Neural cell (in vitro differentiated cells): ENCODE measurements around the gene DAW1. TPM values are rescaled to one million over a fixed set of nuclear protein-coding genes. Genes with fewer than 3 reads are reported as not detected.

Experiments used
- H2AFZ ChIP-seq: fragments of 200-600, 300-800 bp; sonication (generic), shearing (Covaris generic); 2 replicates; pipeline ENCODE4 v1.6.0; 2014; ENCODE audit warnings: low read depth, mild to moderate bottlenecking, antibody characterized with exemption, low read length, moderate library complexity
- H3F3A ChIP-seq: fragments of 200-600 bp; shearing (Covaris generic); 2 replicates; pipeline ENCODE4 v1.6.1; 2016; ENCODE audit warnings: mild to moderate bottlenecking, moderate library complexity, mixed read lengths, antibody characterized with exemption, low read length; ENCODE audit not compliant: insufficient read depth, poor library complexity, severe bottlenecking
- H3K27ac ChIP-seq: fragments of 200-600, 300-800 bp; sonication (generic), shearing (Covaris generic); 2 replicates; pipeline ENCODE4 v1.5.1; 2014; ENCODE audit warnings: mild to moderate bottlenecking, low read length, moderate library complexity
- H3K27me3 ChIP-seq: fragments of 300-800, 200-600 bp; sonication (generic), shearing (Covaris generic); 2 replicates; pipeline ENCODE4 v1.6.0; 2014; ENCODE audit warnings: mild to moderate bottlenecking, low read depth, low read length, moderate library complexity; ENCODE audit not compliant: insufficient read depth
- H3K36me3 ChIP-seq: fragments of 300-800, 200-600 bp; sonication (generic), shearing (Covaris generic); 2 replicates; pipeline ENCODE4 v1.5.1; 2014; ENCODE audit warnings: mild to moderate bottlenecking, antibody characterized with exemption, low read length, moderate library complexity; ENCODE audit not compliant: insufficient read depth
- H3K4me2 ChIP-seq: fragments of 300-800, 200-600 bp; sonication (generic), shearing (Covaris generic); 2 replicates; pipeline ENCODE4 v1.6.0; 2014; ENCODE audit warnings: mild to moderate bottlenecking, low read length
- H3K4me3 ChIP-seq: fragments of 300-800, 200-600 bp; sonication (generic), shearing (Covaris generic); 2 replicates; pipeline ENCODE4 v1.5.1; 2014; ENCODE audit warnings: mild to moderate bottlenecking, low read length, moderate library complexity
- H3K79me2 ChIP-seq: fragments of 200-600 bp; shearing (Covaris generic); replicated peaks from 2 replicates; pipeline ENCODE4 v1.6.0; 2014; ENCODE audit warnings: mild to moderate bottlenecking, low read length, moderate library complexity; ENCODE audit not compliant: insufficient read depth
- H3K9ac ChIP-seq: fragments of 300-800, 200-600 bp; sonication (generic), shearing (Covaris generic); 2 replicates; pipeline ENCODE4 v1.6.1; 2016; ENCODE audit warnings: mild to moderate bottlenecking, low read length, mixed read lengths
- H3K9me2 ChIP-seq: fragments of 200-600 bp; shearing (Covaris generic); 2 replicates; pipeline ENCODE4 v1.6.1; 2016; ENCODE audit warnings: mild to moderate bottlenecking, low read length, mixed read lengths; ENCODE audit not compliant: insufficient read depth
- H3K9me3 ChIP-seq: fragments of 200-600, 300-800 bp; sonication (generic), shearing (Covaris generic); 2 replicates; pipeline ENCODE4 v1.6.1; 2016; ENCODE audit warnings: mild to moderate bottlenecking, mixed run types, low read length, moderate library complexity, mixed read lengths
- H4K20me1 ChIP-seq: fragments of 200-600 bp; shearing (Covaris generic); 2 replicates; pipeline ENCODE4 v1.6.1; 2016; ENCODE audit warnings: mild to moderate bottlenecking, mixed run types; ENCODE audit not compliant: insufficient read depth
- CTCF ChIP-seq: fragments of 450-650 bp; IDR thresholded peaks from 2 replicates; pipeline ENCODE4 v1.5.1; 2014; ENCODE audit warnings: antibody characterized with exemption, mild to moderate bottlenecking, moderate library complexity; ENCODE audit not compliant: poor library complexity, severe bottlenecking
- EP300 ChIP-seq: fragments of 450-650 bp; conservative IDR thresholded peaks from 2 replicates; pipeline ENCODE4 v1.6.1; 2014; ENCODE audit warnings: antibody characterized with exemption, mild to moderate bottlenecking, moderate library complexity; ENCODE audit not compliant: poor library complexity, severe bottlenecking
- EZH2 ChIP-seq: fragments of 200-600, 300-800 bp; shearing (Covaris generic), sonication (generic); IDR thresholded peaks from 2 replicates; pipeline ENCODE4 v1.6.1; 2014; ENCODE audit warnings: antibody characterized with exemption, low read length, borderline replicate concordance, mild to moderate bottlenecking; ENCODE audit not compliant: insufficient read depth, poor library complexity, severe bottlenecking
- MXI1 ChIP-seq: fragments of 450-650 bp; conservative IDR thresholded peaks from 2 replicates; pipeline ENCODE4 v1.6.1; 2014; ENCODE audit warnings: antibody characterized with exemption, mild to moderate bottlenecking; ENCODE audit not compliant: poor library complexity, severe bottlenecking
- POLR2AphosphoS5 ChIP-seq: IDR thresholded peaks from 2 replicates; pipeline ENCODE4 v1.6.1; 2012
- RAD21 ChIP-seq: fragments of 450-650 bp; conservative IDR thresholded peaks from 2 replicates; pipeline ENCODE4 v1.6.1; 2014; ENCODE audit warnings: antibody characterized with exemption, mild to moderate bottlenecking, moderate library complexity
- SMC3 ChIP-seq: fragments of 450-650 bp; conservative IDR thresholded peaks from 2 replicates; pipeline ENCODE4 v1.6.1; 2014; ENCODE audit warnings: antibody characterized with exemption, mild to moderate bottlenecking, moderate library complexity; ENCODE audit not compliant: poor library complexity
- TAF1 ChIP-seq: IDR thresholded peaks from 2 replicates; pipeline ENCODE4 v1.6.1; 2012; ENCODE audit warnings: low read depth
- polyA plus RNA-seq: library from polyadenylated mRNA; depleted of rRNA; stranded (reverse); fragments of >200 nt; gene quantifications from 2 replicates; pipeline ENCODE4 v1.2.3, GENCODE V29; 2014
- TF ChIP-seq, protein P1 (sequence below): IDR thresholded peaks from 2 replicates; pipeline ENCODE4 v1.6.1; 2012; ENCODE audit warnings: borderline replicate concordance

The DAW1 gene
- polyA plus RNA-seq, 1 donor from 2014 or later = 1.5 TPM

DNA sequence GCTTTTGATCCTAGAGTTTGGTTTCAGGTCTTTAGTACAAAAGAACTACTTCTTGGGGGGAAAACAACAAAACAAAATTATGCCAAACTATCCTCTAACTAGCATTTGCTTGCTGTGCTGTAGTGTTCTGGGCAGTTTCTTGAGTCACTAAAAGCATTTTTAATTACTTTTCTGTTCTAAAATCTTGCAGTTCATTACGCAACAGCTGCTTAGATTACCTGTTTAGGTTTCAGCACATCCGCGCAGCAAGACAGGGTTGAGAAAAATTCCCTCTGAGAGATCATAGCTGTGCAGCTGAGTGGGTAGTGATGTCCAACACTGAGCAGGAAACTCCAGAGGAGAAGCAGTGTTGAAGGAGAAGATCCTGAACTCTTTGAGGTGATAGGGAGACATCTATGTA is 9.0 kb downstream of the DAW1 start:
- Histone ChIP-seq H4K20me1 (no peaks in the 10 kb centered on the region), H2AFZ (no peak overlapping the region), H3K4me3 (no peak overlapping the region)

DNA sequence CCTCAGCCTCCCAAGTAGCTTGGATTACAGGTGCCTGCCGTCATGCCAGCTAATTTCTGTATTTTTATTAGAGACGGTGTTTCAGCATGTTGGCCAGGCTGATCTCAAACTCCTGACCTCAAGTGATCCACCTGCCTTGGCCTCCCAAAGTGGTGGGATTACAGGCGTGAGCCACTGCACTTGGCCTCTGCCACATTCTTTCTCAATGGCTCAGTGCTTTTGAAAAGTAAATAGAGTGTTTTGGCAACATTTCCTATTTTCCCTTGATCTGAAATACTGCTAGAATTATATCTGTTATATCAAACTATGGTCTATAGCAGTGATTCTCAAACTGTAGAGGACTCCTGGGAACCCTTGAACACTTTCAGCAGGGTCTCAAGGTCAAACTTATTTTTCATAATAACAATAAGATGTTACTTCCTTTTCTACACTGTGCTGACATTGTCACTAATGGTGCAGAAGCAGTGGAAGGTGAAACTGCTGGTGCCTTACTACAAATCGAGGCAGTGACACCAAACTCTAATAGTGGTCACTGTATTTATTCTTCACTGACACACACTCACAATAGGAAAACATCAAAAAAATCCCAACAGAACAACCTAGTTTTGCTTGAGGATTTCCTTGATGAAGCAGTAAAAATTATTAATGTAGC is 10.6 kb downstream of the DAW1 start:
- H3K4me3 ChIP-seq = no peak overlapping the region
- H3K36me3 ChIP-seq = no peaks in the 10 kb centered on the region
- no peak overlapping the region for H2AFZ ChIP-seq
- H3K9me2 ChIP-seq = no peaks in the 10 kb centered on the region
- no peak overlapping the region for H3K9ac ChIP-seq
- H3F3A ChIP-seq = no peaks in the 10 kb centered on the region
- no peak overlapping the region for H3K4me2 ChIP-seq
- no peaks in the 10 kb centered on the region for H3K27me3 ChIP-seq
- H3K79me2 ChIP-seq = no peaks in the 10 kb centered on the region
- no peak overlapping the region for H3K27ac ChIP-seq
- H4K20me1 ChIP-seq = no peaks in the 10 kb centered on the region
- H3K9me3 ChIP-seq = no peaks in the 10 kb centered on the region
- no peak for TF ChIP-seq POLR2AphosphoS5
- no peak for TF ChIP-seq RAD21
- TF ChIP-seq, protein P1, sequence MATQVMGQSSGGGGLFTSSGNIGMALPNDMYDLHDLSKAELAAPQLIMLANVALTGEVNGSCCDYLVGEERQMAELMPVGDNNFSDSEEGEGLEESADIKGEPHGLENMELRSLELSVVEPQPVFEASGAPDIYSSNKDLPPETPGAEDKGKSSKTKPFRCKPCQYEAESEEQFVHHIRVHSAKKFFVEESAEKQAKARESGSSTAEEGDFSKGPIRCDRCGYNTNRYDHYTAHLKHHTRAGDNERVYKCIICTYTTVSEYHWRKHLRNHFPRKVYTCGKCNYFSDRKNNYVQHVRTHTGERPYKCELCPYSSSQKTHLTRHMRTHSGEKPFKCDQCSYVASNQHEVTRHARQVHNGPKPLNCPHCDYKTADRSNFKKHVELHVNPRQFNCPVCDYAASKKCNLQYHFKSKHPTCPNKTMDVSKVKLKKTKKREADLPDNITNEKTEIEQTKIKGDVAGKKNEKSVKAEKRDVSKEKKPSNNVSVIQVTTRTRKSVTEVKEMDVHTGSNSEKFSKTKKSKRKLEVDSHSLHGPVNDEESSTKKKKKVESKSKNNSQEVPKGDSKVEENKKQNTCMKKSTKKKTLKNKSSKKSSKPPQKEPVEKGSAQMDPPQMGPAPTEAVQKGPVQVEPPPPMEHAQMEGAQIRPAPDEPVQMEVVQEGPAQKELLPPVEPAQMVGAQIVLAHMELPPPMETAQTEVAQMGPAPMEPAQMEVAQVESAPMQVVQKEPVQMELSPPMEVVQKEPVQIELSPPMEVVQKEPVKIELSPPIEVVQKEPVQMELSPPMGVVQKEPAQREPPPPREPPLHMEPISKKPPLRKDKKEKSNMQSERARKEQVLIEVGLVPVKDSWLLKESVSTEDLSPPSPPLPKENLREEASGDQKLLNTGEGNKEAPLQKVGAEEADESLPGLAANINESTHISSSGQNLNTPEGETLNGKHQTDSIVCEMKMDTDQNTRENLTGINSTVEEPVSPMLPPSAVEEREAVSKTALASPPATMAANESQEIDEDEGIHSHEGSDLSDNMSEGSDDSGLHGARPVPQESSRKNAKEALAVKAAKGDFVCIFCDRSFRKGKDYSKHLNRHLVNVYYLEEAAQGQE = no peak
- TF ChIP-seq EZH2 = no peak
- no peak for TF ChIP-seq MXI1
- no peak for TF ChIP-seq TAF1
- no peak for TF ChIP-seq EP300
- TF ChIP-seq SMC3 = no peak

More for the DNA sequence above, 9.0 kb downstream of the DAW1 start:
- TF ChIP-seq MXI1 (no peak), CTCF (no peak), EP300 (no peak), RAD21 (no peak), EZH2 (no peak), POLR2AphosphoS5 (no peak), SMC3 (no peak), TAF1 (no peak)
- TF ChIP-seq, protein P1 = no peak
- no peak overlapping the region for H3K4me2 ChIP-seq
- no peaks in the 10 kb centered on the region for H3K27me3 ChIP-seq
- H3K9me3 ChIP-seq = no peaks in the 10 kb centered on the region
- H3K9ac ChIP-seq = no peak overlapping the region
- H3K9me2 ChIP-seq = no peaks in the 10 kb centered on the region
- H3K36me3 ChIP-seq = no peaks in the 10 kb centered on the region
- H3K79me2 ChIP-seq = no peaks in the 10 kb centered on the region
- H3F3A ChIP-seq = no peaks in the 10 kb centered on the region
- H3K27ac ChIP-seq = no peak overlapping the region
